H1 (cell line): ENCODE results near the gene CEP85L. TPM values are rescaled to one million over a fixed set of nuclear protein-coding genes. Genes with fewer than 3 reads are reported as not detected.

ENCODE experiments used
- polyA plus RNA-seq, 7 experiments: library from polyadenylated mRNA; depleted of rRNA in 3 of 7; stranded (reverse) in 5 of 7; unstranded in 2 of 7; fragments of >200 nt in 5 of 7; fragments of 200-250 nt in 2 of 7; gene quantifications; 1 replicate in 5 of 7; 2 replicates in 1 of 7; 4 replicates in 1 of 7; pipeline versions ENCODE4 v1.2.1 to v1.2.3, GENCODE V29; 2011 to 2013; ENCODE audit warnings: missing spikeins in 2 of 7, mixed read lengths in 2 of 7
- total RNA-seq: library from RNA; stranded (reverse); fragmentation: NEBNext Ultra II Directional; extraction: Animal tissue kit (Norgen Biotek cat#: 25700); gene quantifications from 2 replicates; pipeline ENCODE4 v1.2.1, GENCODE V29; 2021
- TF ChIP-seq, protein P1 (sequence below): fragments of 300-600 bp; sonication (generic); IDR thresholded peaks from 2 replicates; pipeline ENCODE4 v1.7.1; 2012; ENCODE audit warnings: low read length, moderate library complexity, mild to moderate bottlenecking, inconsistent platforms; ENCODE audit not compliant: insufficient replicate concordance

Gene CEP85L
- total and polyA plus RNA-seq, 2 of the 8 experiments (the other 6 are each of a cell fraction or from before 2014, with no cell fraction given): 3.2 to 27.6 TPM

DNA sequence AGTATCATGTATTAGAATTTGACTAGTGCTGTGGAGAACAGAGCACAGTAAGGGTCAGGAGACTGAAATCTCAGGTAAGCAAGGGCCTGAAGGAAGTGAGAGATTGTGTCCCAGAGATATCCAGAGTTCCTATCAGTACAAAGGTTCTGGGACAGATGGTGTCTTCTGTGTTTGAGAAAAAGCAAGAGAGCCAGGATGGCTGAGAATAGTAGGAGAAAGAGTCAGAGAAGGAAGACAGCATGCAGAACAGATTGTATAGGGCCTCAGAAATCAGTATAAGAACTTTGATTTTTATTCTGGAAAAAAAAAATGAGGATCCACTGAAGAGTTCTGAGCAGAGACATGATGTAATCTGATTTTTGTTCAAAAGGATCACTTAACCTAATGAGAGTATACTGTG lies 178.1 kb downstream of the CEP85L start (continued):
- TF ChIP-seq, protein P1, sequence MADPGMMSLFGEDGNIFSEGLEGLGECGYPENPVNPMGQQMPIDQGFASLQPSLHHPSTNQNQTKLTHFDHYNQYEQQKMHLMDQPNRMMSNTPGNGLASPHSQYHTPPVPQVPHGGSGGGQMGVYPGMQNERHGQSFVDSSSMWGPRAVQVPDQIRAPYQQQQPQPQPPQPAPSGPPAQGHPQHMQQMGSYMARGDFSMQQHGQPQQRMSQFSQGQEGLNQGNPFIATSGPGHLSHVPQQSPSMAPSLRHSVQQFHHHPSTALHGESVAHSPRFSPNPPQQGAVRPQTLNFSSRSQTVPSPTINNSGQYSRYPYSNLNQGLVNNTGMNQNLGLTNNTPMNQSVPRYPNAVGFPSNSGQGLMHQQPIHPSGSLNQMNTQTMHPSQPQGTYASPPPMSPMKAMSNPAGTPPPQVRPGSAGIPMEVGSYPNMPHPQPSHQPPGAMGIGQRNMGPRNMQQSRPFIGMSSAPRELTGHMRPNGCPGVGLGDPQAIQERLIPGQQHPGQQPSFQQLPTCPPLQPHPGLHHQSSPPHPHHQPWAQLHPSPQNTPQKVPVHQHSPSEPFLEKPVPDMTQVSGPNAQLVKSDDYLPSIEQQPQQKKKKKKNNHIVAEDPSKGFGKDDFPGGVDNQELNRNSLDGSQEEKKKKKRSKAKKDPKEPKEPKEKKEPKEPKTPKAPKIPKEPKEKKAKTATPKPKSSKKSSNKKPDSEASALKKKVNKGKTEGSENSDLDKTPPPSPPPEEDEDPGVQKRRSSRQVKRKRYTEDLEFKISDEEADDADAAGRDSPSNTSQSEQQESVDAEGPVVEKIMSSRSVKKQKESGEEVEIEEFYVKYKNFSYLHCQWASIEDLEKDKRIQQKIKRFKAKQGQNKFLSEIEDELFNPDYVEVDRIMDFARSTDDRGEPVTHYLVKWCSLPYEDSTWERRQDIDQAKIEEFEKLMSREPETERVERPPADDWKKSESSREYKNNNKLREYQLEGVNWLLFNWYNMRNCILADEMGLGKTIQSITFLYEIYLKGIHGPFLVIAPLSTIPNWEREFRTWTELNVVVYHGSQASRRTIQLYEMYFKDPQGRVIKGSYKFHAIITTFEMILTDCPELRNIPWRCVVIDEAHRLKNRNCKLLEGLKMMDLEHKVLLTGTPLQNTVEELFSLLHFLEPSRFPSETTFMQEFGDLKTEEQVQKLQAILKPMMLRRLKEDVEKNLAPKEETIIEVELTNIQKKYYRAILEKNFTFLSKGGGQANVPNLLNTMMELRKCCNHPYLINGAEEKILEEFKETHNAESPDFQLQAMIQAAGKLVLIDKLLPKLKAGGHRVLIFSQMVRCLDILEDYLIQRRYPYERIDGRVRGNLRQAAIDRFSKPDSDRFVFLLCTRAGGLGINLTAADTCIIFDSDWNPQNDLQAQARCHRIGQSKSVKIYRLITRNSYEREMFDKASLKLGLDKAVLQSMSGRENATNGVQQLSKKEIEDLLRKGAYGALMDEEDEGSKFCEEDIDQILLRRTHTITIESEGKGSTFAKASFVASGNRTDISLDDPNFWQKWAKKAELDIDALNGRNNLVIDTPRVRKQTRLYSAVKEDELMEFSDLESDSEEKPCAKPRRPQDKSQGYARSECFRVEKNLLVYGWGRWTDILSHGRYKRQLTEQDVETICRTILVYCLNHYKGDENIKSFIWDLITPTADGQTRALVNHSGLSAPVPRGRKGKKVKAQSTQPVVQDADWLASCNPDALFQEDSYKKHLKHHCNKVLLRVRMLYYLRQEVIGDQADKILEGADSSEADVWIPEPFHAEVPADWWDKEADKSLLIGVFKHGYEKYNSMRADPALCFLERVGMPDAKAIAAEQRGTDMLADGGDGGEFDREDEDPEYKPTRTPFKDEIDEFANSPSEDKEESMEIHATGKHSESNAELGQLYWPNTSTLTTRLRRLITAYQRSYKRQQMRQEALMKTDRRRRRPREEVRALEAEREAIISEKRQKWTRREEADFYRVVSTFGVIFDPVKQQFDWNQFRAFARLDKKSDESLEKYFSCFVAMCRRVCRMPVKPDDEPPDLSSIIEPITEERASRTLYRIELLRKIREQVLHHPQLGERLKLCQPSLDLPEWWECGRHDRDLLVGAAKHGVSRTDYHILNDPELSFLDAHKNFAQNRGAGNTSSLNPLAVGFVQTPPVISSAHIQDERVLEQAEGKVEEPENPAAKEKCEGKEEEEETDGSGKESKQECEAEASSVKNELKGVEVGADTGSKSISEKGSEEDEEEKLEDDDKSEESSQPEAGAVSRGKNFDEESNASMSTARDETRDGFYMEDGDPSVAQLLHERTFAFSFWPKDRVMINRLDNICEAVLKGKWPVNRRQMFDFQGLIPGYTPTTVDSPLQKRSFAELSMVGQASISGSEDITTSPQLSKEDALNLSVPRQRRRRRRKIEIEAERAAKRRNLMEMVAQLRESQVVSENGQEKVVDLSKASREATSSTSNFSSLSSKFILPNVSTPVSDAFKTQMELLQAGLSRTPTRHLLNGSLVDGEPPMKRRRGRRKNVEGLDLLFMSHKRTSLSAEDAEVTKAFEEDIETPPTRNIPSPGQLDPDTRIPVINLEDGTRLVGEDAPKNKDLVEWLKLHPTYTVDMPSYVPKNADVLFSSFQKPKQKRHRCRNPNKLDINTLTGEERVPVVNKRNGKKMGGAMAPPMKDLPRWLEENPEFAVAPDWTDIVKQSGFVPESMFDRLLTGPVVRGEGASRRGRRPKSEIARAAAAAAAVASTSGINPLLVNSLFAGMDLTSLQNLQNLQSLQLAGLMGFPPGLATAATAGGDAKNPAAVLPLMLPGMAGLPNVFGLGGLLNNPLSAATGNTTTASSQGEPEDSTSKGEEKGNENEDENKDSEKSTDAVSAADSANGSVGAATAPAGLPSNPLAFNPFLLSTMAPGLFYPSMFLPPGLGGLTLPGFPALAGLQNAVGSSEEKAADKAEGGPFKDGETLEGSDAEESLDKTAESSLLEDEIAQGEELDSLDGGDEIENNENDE: no peak
- TF ChIP-seq, all 59 proteins: peak for 0
